Activated CD4-positive, alpha-beta T cell treated with anti-CD3 and anti-CD28 coated beads, Interleukin-2, amount 10 ng/mL, durations not matched to agents 7 days and 5 days (primary cell): ENCODE data around the gene TMPRSS11D. TPM values are rescaled to one million over a fixed set of nuclear protein-coding genes. Genes with fewer than 3 reads are reported as not detected.

Experiments used
- CTCF ChIA-PET: fragments of 350-600 bp; sonication (Branson Sonifier 250); formaldehyde crosslinking; loops from one replicate; lab custom pipeline; 2021; ENCODE audit warnings: antibody characterized with exemption; lab: Charles Lee
- POLR2A ChIA-PET: fragments of 350-600 bp; sonication (Branson Sonifier 250); formaldehyde crosslinking; loops from one replicate; lab custom pipeline; 2021; ENCODE audit warnings: antibody characterized with exemption; lab: Charles Lee
- DNase-seq: peaks from one replicate; pipeline ENCODE4 v3.0.0-alpha.2; 2020
- H3K27ac Mint-ChIP-seq: one replicate; pipeline ENCODE4 v1.8.0; 2021; ENCODE audit warnings: mild to moderate bottlenecking, moderate library complexity, mixed read lengths
- H3K27me3 Mint-ChIP-seq: one replicate; pipeline ENCODE4 v1.8.0; 2021; ENCODE audit warnings: mixed read lengths
- H3K36me3 Mint-ChIP-seq: one replicate; pipeline ENCODE4 v1.8.0; 2021; ENCODE audit warnings: low read depth, mixed read lengths
- H3K4me1 Mint-ChIP-seq: one replicate; pipeline ENCODE4 v1.8.0; 2021; ENCODE audit warnings: mixed read lengths
- H3K4me3 Mint-ChIP-seq: one replicate; pipeline ENCODE4 v1.8.0; 2021; ENCODE audit warnings: mild to moderate bottlenecking, moderate library complexity, mixed read lengths
- H3K9me3 Mint-ChIP-seq: one replicate; pipeline ENCODE4 v1.8.0; 2021; ENCODE audit warnings: mixed read lengths
- total RNA-seq, 2 experiments: library from RNA; stranded (reverse); gene quantifications; one replicate each; pipeline ENCODE4 v1.2.3, GENCODE V29; 2021

TMPRSS11D gene
- total RNA-seq, 2 experiments from 2014 or later, result not detected

DNA sequence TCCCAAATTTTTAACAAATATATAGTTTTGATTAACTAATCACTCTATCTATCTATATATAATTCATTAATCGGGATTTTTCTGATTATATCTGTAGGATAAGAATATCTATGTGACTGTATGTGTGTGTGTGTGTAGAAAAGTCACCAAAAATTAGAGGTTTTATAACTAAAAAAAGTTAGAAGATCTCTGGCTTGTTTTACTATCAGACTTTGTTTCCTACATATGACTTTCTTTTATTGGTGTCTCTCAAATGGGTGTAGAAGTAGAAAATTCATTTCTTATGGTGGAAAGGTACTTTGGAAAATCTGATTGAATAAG lies 26.7 kb upstream of the TMPRSS11D start:
- ChIA-PET POLR2A (no interaction called here), CTCF (interaction anchor here (1.0 to 1.4 kb wide), 2 partner anchors 10 to 364 kb away, joined by 3 read pairs; no protein-coding TSS in a partner anchor)
- DNase-seq, result no peak
- Mint-ChIP-seq H3K4me1 (no peaks in the 10 kb centered on the region), H3K27ac (no peak overlapping the region), H3K36me3 (no peaks in the 10 kb centered on the region), H3K27me3 (peaks cover 10% of the 10 kb centered on the region), H3K9me3 (no peaks in the 10 kb centered on the region), H3K4me3 (no peak overlapping the region)

DNA sequence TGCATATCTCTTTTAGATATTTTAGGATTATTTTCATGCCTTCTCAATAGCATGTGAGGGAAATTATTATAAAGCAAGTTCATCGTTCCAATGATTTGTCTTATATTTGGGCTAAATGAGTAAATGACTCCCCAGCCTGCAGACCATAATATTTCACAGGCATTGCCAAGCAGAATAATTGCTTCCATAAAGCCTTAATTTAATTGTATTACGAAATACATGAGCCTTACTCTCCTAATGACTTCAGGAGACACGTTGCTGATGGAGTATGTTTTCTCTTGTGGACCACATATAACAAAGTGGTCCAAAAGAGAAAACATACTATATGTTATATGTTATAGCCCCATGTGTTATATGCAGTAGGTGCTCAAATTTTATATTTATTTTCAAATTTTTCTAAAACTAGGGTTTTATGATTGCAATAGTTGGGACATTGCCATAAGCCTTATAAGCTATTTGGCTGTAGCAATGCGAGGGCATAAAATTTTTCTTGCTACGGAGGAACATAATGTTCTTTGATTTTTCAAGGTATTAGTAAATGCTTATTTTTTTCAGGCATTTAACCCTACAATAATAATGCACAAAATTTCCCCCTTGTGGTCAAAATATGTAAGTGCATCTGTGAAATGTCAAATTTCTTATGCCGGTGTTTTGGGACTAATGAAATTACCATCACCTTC lies 26.2 kb upstream of the TMPRSS11D start:
- H3K36me3 Mint-ChIP-seq, result no peaks in the 10 kb centered on the region

DNA sequence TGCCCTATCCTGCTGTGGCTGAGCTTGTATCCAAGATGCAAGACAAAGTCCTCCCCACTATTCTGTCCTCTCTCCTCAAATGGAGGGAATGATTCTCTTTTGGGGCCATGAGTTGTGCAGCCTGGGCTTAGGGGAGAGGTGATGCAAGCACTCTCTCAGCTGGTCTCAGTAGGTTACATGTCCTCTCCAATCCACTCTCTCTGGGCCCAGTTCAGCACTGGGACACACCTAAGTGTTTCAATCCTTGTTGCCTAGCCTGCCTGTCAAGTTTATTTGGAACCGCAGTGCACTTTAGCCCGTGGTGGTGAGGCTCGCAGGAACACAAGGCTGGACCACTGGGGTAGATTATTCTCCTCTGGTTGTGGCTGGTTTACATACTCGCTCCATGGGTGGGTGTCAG lies 23.8 kb upstream of the TMPRSS11D start:
- Mint-ChIP-seq H3K4me1 (no peaks in the 10 kb centered on the region), H3K4me3 (no peak overlapping the region), H3K27ac (no peak overlapping the region), H3K36me3 (no peaks in the 10 kb centered on the region), H3K9me3 (no peaks in the 10 kb centered on the region), H3K27me3 (peaks cover 16% of the 10 kb centered on the region)
- ChIA-PET POLR2A (no interaction called here), CTCF (no interaction called here)
- DNase-seq, result no peak

More for the DNA sequence above, 26.2 kb upstream of the TMPRSS11D start:
- Mint-ChIP-seq H3K4me3 (no peak overlapping the region), H3K27me3 (peaks cover 15% of the 10 kb centered on the region), H3K9me3 (no peaks in the 10 kb centered on the region), H3K4me1 (no peaks in the 10 kb centered on the region), H3K27ac (no peak overlapping the region)
- DNase-seq, result no peak
- CTCF ChIA-PET, result interaction anchor here (0.8 kb wide), 1 partner anchor 74 kb away, joined by 3 read pairs; no protein-coding TSS in a partner anchor
- POLR2A ChIA-PET, result no interaction called here

DNA sequence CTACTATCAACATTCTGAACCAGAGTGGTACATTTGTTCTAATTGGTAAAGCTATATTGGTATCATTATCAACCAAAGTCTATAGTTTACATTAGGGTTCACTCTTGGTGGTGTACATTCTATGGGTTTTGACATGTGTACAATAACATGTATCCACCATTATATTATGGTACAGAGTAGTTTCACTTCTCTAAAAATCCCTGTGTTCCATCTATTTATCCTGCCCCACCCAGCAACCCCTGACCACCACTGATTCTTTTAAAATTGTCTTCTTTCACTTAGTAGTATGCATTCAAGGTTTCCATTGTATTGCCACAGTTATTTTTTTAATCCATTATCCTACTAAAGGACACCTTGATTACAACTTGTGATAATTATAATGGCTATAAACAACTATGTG lies 15.3 kb upstream of the TMPRSS11D start:
- Mint-ChIP-seq H3K27ac (no peak overlapping the region), H3K36me3 (no peaks in the 10 kb centered on the region), H3K9me3 (no peaks in the 10 kb centered on the region), H3K27me3 (no peaks in the 10 kb centered on the region), H3K4me1 (no peaks in the 10 kb centered on the region), H3K4me3 (no peak overlapping the region)
- CTCF ChIA-PET, result no interaction called here
- DNase-seq, result no peak
- POLR2A ChIA-PET, result no interaction called here

DNA sequence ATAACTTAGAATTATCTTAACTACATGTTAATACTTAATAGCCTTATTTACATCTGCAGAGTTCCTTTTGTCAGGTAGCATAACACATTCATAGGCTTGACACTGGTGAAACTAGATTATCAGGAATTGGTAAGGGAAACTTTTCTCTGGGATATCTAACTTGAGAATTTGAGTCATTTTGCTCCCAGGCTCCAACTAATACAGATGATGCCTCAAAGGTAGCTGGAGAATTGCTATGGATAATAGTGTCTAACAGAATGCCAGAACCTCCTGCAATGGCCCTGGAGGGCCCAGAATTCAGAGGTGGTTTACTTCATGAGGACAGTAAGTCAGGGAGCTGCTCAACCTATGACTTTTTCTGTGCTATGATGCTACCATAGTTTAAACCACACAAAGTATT lies 13.9 kb upstream of the TMPRSS11D start:
- H3K27ac Mint-ChIP-seq, result no peak overlapping the region
- CTCF ChIA-PET, result no interaction called here
- no peaks in the 10 kb centered on the region for H3K27me3 Mint-ChIP-seq
- no peaks in the 10 kb centered on the region for H3K36me3 Mint-ChIP-seq
- DNase-seq, result no peak
- POLR2A ChIA-PET, result no interaction called here
- no peaks in the 10 kb centered on the region for H3K4me1 Mint-ChIP-seq
- no peak overlapping the region for H3K4me3 Mint-ChIP-seq
- H3K9me3 Mint-ChIP-seq, result no peaks in the 10 kb centered on the region

DNA sequence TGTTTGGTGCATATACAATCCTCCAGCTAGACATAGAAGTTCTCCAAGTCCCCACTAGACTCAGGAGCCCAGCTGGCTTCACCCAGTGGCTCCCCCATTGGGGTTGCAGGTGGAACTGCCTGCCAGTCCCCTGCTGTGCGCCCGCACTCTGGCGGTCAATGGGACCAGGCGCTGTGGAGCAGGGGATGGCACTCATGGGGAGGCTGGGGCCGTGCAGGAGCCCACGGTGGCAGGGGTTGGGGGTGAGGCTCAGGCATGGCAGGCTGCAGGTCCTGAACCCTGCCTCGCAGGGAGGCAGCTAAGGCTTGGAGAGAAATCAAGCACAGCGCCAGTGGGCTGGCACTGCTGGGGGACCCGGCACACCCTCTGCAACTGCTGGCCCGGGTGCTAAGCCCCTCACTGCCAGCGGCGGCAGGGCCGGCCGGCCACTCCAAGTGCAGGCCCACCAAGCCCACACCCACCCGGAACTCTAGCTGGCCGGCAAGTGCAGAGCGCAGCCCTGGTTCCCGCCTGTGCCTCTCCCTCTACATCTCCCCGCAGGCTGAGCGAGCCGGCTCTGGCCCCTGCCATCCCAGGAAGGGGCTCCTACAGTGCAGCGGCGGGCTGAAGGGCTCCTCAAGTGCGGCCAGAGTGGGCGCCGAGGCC lies 12.7 kb upstream of the TMPRSS11D start:
- POLR2A ChIA-PET, result no interaction called here
- CTCF ChIA-PET, result no interaction called here
- Mint-ChIP-seq H3K36me3 (no peaks in the 10 kb centered on the region), H3K27ac (no peak overlapping the region), H3K4me1 (no peaks in the 10 kb centered on the region), H3K9me3 (no peaks in the 10 kb centered on the region), H3K27me3 (no peaks in the 10 kb centered on the region), H3K4me3 (no peak overlapping the region)
- no peak for DNase-seq

DNA sequence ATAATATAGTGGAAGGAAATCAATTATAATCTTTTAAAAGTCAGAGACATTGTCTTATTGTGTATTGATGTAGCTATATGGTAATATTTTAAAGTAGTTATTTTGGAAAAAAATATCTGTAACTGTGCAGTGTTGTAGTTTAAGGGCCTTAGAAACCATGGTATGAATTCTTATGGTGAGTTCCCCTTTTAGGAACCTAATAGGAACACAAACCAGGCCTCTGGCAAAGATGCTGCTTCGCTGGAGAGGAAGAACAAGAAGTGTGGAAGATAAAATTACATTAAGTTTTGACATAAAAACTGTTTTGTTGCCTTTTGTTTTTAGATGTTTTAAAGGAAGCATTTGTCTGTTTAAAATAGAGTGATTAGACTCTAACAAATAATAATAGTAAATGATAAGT lies 10.9 kb upstream of the TMPRSS11D start:
- Mint-ChIP-seq H3K4me1 (no peaks in the 10 kb centered on the region), H3K27ac (no peak overlapping the region), H3K27me3 (no peaks in the 10 kb centered on the region)

DNA sequence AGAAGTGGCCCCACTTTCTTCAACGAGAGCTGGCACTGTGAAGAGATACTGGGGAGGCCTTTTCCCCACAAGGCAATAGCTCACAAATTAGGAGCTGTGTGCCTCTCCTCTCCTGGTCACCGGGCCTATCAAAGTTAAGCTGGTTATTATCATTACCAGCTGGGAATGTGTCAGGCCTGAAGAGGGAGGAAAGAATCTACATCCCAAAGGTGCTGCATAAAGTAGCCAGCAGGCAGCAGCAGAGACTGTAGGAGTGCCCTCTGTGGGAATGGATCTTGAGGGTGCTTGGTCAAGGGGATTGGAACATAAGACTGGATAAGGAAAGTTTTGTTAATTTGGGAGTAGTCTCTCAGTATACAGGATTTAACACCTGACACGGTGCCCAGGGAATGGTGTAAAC lies 9.1 kb upstream of the TMPRSS11D start:
- CTCF ChIA-PET, result no interaction called here
- no peaks in the 10 kb centered on the region for H3K36me3 Mint-ChIP-seq
- DNase-seq, result no peak
- no peaks in the 10 kb centered on the region for H3K27me3 Mint-ChIP-seq
- H3K4me3 Mint-ChIP-seq, result no peak overlapping the region
- POLR2A ChIA-PET, result no interaction called here
- no peaks in the 10 kb centered on the region for H3K9me3 Mint-ChIP-seq
- H3K4me1 Mint-ChIP-seq, result no peaks in the 10 kb centered on the region
- no peak overlapping the region for H3K27ac Mint-ChIP-seq

More for the DNA sequence above, 10.9 kb upstream of the TMPRSS11D start:
- POLR2A ChIA-PET, result no interaction called here
- Mint-ChIP-seq H3K9me3 (no peaks in the 10 kb centered on the region), H3K36me3 (no peaks in the 10 kb centered on the region), H3K4me3 (no peak overlapping the region)
- CTCF ChIA-PET, result no interaction called here
- DNase-seq, result no peak

DNA sequence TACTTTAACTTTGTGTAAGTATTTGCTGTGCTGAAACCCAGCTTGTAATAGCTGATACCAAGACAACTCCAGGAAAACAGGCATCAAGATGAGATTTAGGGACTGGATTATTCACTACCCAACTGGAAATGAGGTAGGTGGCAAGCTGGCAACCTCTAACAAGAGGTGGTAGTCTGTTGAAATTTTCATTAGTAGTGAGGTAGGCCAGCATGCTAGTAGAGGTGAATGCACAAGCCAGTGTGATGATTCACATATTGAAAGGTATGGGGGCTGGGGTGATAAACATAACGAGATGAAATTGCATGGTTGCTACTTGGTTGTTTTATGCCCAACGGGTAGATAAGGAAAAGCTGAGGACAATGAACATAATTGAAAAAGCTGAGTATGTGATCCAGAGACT lies 8.5 kb upstream of the TMPRSS11D start:
- H3K27ac Mint-ChIP-seq, result no peak overlapping the region
- no peaks in the 10 kb centered on the region for H3K9me3 Mint-ChIP-seq
- ChIA-PET POLR2A (no interaction called here), CTCF (no interaction called here)
- no peaks in the 10 kb centered on the region for H3K36me3 Mint-ChIP-seq
- H3K27me3 Mint-ChIP-seq, result no peaks in the 10 kb centered on the region
- DNase-seq, result no peak
- H3K4me3 Mint-ChIP-seq, result no peak overlapping the region
- H3K4me1 Mint-ChIP-seq, result no peaks in the 10 kb centered on the region

DNA sequence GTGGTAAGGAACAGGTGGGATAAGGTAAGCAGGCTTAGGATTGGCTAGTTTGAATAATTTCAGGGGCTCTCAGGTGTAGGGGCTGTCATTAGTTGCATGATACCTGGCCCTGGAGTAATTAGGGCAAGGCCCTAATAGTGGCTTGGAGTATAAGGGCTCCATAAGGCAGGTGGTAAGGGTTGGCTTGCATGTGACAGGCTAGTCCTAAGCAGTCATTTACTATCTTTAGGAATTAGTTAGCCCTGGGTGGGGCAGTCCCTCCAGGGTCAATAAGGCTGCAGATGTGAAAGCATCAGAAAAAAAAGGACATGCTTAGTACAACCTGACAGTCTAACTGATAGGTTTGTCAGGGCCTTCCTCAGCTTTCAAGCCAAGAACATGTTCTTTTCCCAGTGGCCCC lies 7.8 kb upstream of the TMPRSS11D start:
- CTCF ChIA-PET, result no interaction called here
- no peaks in the 10 kb centered on the region for H3K27me3 Mint-ChIP-seq
- no peaks in the 10 kb centered on the region for H3K36me3 Mint-ChIP-seq

DNA sequence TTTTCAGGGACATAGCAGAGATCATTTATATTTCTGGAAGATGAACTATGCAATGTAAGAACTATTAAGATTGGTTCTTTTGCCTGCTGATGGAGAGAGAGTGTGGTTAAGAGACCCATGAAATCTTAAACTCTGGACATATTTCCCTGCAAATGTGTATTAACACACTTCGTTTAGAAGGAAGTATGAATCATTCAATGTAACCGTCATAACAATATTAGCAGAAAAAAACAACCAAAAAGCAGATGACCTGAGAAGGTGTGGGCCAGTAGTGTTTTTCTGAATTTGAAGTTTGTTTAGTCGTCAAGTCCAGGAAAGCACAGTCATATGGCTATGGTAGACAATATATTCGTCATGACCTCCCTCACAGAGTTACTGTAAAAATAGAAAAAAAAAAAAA lies 2.5 kb upstream of the TMPRSS11D start:
- POLR2A ChIA-PET, result no interaction called here
- Mint-ChIP-seq H3K9me3 (no peaks in the 10 kb centered on the region), H3K4me1 (no peaks in the 10 kb centered on the region), H3K27ac (no peak overlapping the region), H3K4me3 (no peak overlapping the region), H3K27me3 (peaks cover 7% of the 10 kb centered on the region), H3K36me3 (no peaks in the 10 kb centered on the region)
- DNase-seq, result no peak
- CTCF ChIA-PET, result no interaction called here

More for the DNA sequence above, 7.8 kb upstream of the TMPRSS11D start:
- H3K9me3 Mint-ChIP-seq, result no peaks in the 10 kb centered on the region
- no peak overlapping the region for H3K27ac Mint-ChIP-seq
- no peak overlapping the region for H3K4me3 Mint-ChIP-seq
- no peak for DNase-seq
- H3K4me1 Mint-ChIP-seq, result no peaks in the 10 kb centered on the region
- POLR2A ChIA-PET, result no interaction called here

DNA sequence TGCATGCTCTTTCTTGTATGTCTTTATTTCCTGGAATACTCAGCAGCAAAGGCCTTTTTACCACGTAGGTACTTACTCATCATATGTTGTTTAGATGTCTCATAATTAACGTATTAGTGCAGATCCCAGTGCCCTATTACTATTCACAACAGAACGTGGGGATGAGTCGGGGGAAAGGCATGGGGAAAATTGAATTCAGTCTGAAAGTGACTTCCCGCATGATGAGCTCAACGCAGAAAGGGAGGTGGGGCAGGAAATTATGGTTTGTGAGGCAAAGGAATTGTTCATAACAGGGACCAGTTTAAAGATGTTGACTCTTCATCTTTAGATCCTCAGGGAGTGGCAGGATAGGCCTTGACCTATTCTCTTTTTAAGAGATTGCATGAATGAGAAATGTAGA lies 2.0 kb upstream of the TMPRSS11D start:
- Mint-ChIP-seq H3K4me1 (no peaks in the 10 kb centered on the region), H3K36me3 (no peaks in the 10 kb centered on the region), H3K27me3 (peaks cover 7% of the 10 kb centered on the region), H3K27ac (no peak overlapping the region), H3K9me3 (no peaks in the 10 kb centered on the region), H3K4me3 (no peak overlapping the region)
- CTCF ChIA-PET, result no interaction called here
- DNase-seq, result no peak
- POLR2A ChIA-PET, result no interaction called here

DNA sequence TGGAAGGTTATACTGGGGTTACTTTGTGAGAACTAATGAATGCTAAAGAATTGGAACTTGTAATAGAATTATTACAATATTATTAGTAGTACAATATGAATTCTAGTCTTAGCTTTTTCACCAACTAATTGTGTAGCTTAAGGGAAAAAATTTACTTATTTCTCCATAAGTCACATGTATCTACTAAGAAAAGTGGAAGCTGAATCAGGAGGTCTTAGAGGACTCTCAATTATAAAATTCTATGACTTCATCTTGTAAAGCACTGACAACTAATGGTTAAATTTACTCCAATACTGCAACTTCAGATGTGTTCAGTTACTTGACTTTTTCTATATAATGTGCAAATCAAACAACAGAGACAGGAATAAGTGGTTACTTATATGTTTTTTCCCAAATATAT lies 899 bp upstream of the TMPRSS11D start:
- Mint-ChIP-seq H3K27ac (no peak overlapping the region), H3K4me1 (no peaks in the 10 kb centered on the region), H3K27me3 (peaks cover 7% of the 10 kb centered on the region), H3K36me3 (no peaks in the 10 kb centered on the region), H3K9me3 (no peaks in the 10 kb centered on the region), H3K4me3 (no peak overlapping the region)
- no peak for DNase-seq
- CTCF ChIA-PET, result interaction anchor here (1.1 kb wide), 1 partner anchor 91 kb away, joined by 3 read pairs; no protein-coding TSS in a partner anchor
- POLR2A ChIA-PET, result no interaction called here

DNA sequence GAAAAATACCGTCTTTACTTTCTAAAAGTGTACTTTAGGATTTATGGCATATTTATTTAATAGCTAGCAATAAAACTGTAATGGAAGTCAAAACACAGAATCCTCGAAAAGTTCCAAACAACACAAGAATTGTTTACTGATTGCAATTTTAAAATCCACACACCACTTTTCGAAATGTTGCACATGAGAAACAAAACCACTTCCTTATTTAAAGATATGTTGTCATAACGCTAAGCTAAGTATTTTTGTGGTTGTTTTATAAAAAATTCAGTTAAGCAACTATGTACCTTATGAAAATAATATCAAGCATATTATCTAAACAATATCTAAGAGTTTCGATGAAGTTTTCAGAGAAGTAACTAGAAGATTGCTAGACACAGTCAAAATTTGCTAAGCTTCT lies 344 bp downstream of the TMPRSS11D start:
- POLR2A ChIA-PET, result interaction anchor here (0.6 kb wide), 1 partner anchor 1334 kb away, joined by 4 read pairs; no protein-coding TSS in a partner anchor
- Mint-ChIP-seq H3K4me3 (no peak overlapping the region), H3K4me1 (no peaks in the 10 kb centered on the region), H3K36me3 (no peaks in the 10 kb centered on the region), H3K27me3 (peaks cover 7% of the 10 kb centered on the region), H3K9me3 (no peaks in the 10 kb centered on the region), H3K27ac (no peak overlapping the region)
- DNase-seq, result no peak
- CTCF ChIA-PET, result no interaction called here
